Measurements from ENCODE around the gene GLRX.

GRCh38 chr5:95852567-95852966 lies 30.0 kb upstream of the GLRX start:
- TF ChIP-seq POU2F2 (IDR thresholded peaks at IDR 0.05; ENCODE audit: low read depth, low read length) (no peak), POLR2A (IDR thresholded peaks at IDR 0.05; ENCODE audit: low read depth, low read length) (no peak), TAF1 (IDR thresholded peaks at IDR 0.05; ENCODE audit: low read depth, low read length) (no peak), POLR2AphosphoS5 (IDR thresholded peaks at IDR 0.05; ENCODE audit: low read depth, low read length) (no peak), SPI1 (IDR thresholded peaks at IDR 0.05; ENCODE audit: low read depth, low read length) (no peak)
